IMR-90 (cell line): ENCODE data around the gene AMN.

Experiments
- CEBPB ChIP-seq: IDR thresholded peaks from 2 replicates; pipeline ENCODE4 v1.6.1; 2012; ENCODE audit warnings: low read depth, low read length, improper control_type of control experiment
- ELK1 ChIP-seq: fragments of 150-350 bp; IDR thresholded peaks from 2 replicates; pipeline ENCODE4 v1.6.1; 2016; ENCODE audit warnings: low read depth, mild to moderate bottlenecking, low read length, moderate library complexity, borderline replicate concordance
- NFE2L2 ChIP-seq: fragments of 150-350 bp; IDR thresholded peaks from 2 replicates; pipeline ENCODE4 v1.6.1; 2016; ENCODE audit warnings: low read depth, mild to moderate bottlenecking, low read length
- POLR2A ChIP-seq: IDR thresholded peaks from 2 replicates; pipeline ENCODE4 v1.6.1; 2012; ENCODE audit warnings: mild to moderate bottlenecking, low read depth, low read length
- RFX5 ChIP-seq: IDR thresholded peaks from 2 replicates; pipeline ENCODE4 v1.8.0; 2012; ENCODE audit warnings: low read depth, mild to moderate bottlenecking, low read length, moderate library complexity
- TF ChIP-seq, protein P1 (sequence below): conservative IDR thresholded peaks from 2 replicates; pipeline ENCODE4 v1.5.1; 2012; ENCODE audit warnings: mild to moderate bottlenecking, low read depth, low read length, improper control_type of control experiment
- TF ChIP-seq, protein P2 (sequence below): fragments of 150-350 bp; IDR thresholded peaks from 2 replicates; pipeline ENCODE4 v1.6.1; 2017; ENCODE audit warnings: mild to moderate bottlenecking, antibody characterized with exemption, low read length, low read depth

DNA sequence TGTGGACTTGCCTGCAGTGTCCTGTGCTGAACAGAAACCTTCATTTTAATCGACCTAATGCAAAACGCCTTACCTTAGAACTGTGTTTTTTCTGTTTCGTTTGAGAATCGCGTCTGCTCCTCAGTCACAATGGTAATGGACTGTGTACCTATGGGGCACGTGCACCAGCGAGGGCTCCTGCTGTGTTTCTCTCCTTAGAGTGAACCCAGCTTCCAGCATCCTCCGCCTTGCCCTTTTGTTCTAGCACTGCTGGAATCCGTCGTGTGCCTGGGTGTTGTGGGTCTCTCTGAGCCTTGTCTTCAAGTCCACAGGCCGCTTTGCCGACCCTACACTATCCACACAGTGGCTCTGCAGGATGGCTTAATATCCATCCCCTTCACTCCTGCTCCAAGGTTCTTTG, 3.6 kb downstream of the AMN start:
- TF ChIP-seq, protein P1, sequence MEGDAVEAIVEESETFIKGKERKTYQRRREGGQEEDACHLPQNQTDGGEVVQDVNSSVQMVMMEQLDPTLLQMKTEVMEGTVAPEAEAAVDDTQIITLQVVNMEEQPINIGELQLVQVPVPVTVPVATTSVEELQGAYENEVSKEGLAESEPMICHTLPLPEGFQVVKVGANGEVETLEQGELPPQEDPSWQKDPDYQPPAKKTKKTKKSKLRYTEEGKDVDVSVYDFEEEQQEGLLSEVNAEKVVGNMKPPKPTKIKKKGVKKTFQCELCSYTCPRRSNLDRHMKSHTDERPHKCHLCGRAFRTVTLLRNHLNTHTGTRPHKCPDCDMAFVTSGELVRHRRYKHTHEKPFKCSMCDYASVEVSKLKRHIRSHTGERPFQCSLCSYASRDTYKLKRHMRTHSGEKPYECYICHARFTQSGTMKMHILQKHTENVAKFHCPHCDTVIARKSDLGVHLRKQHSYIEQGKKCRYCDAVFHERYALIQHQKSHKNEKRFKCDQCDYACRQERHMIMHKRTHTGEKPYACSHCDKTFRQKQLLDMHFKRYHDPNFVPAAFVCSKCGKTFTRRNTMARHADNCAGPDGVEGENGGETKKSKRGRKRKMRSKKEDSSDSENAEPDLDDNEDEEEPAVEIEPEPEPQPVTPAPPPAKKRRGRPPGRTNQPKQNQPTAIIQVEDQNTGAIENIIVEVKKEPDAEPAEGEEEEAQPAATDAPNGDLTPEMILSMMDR: no peak
- TF ChIP-seq CEBPB: no peak
- no peak for TF ChIP-seq POLR2A
- no peak for TF ChIP-seq NFE2L2
- TF ChIP-seq, protein P2, sequence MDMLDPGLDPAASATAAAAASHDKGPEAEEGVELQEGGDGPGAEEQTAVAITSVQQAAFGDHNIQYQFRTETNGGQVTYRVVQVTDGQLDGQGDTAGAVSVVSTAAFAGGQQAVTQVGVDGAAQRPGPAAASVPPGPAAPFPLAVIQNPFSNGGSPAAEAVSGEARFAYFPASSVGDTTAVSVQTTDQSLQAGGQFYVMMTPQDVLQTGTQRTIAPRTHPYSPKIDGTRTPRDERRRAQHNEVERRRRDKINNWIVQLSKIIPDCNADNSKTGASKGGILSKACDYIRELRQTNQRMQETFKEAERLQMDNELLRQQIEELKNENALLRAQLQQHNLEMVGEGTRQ: no peak
- no peak for TF ChIP-seq RFX5
- no peak for TF ChIP-seq ELK1
